Measurements from ENCODE around the gene CDA.

DNA sequence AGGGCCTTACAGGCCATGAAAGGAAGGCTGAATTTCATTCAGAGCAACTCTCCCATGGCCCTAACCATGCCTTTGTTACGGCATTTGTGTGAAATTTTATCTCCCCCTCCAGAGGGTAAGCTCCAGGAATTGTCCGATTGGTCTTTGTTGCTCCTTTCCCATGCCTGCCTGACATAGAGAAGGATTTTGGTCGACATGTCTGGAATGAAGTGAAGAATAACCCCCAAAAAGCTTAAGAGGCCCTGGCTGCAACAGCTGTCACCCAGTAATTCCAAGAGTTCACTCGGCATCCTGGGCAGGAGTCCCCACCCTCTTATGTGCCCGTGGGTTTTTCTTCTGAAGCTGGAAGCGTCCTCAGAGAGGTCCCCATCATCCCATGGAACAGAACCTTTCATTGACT, 20.6 kb downstream of the CDA start:
- TF ChIP-seq, protein P1, sequence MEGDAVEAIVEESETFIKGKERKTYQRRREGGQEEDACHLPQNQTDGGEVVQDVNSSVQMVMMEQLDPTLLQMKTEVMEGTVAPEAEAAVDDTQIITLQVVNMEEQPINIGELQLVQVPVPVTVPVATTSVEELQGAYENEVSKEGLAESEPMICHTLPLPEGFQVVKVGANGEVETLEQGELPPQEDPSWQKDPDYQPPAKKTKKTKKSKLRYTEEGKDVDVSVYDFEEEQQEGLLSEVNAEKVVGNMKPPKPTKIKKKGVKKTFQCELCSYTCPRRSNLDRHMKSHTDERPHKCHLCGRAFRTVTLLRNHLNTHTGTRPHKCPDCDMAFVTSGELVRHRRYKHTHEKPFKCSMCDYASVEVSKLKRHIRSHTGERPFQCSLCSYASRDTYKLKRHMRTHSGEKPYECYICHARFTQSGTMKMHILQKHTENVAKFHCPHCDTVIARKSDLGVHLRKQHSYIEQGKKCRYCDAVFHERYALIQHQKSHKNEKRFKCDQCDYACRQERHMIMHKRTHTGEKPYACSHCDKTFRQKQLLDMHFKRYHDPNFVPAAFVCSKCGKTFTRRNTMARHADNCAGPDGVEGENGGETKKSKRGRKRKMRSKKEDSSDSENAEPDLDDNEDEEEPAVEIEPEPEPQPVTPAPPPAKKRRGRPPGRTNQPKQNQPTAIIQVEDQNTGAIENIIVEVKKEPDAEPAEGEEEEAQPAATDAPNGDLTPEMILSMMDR (IDR thresholded peaks at IDR 0.05): no peak
- TF ChIP-seq POLR2A (IDR thresholded peaks at IDR 0.05): no peak

Measured in thyroid gland (tissue), 4 donors.